Measurements from ENCODE around the gene LRRC25.

- TF ChIP-seq CTCF (IDR thresholded peaks at IDR 0.05; ENCODE audit: extremely low read depth in 1 of 2, insufficient read depth in 1 of 2, low read depth in 1 of 2, low read length in 2 of 2), result no peak
- TF ChIP-seq POLR2AphosphoS5 (IDR thresholded peaks at IDR 0.05; ENCODE audit: insufficient read depth, low read depth, low read length), result no peak
Observed at GRCh38 chr19:18426416-18426767, 29.0 kb upstream of the LRRC25 start.

Data from endothelial cell of umbilical vein (primary cell).